CD4-positive, CD25-positive, alpha-beta regulatory T cell (primary cell): ENCODE data around the gene RBFOX2. TPM values are rescaled to one million over a fixed set of nuclear protein-coding genes. Genes with fewer than 3 reads are reported as not detected.
A peak's percentile ranks its signal among the peaks of the same experiment; 100 is the strongest.
"Not testable (repeated sequence)": the region's sequence is repeated elsewhere in the genome, so short reads cannot be mapped to it uniquely, and the experiment has no call there.

Source experiments
- ATAC-seq, 2 donors: fragments of 150-1000 bp; cut with Tn5 transposase; one replicate each; pipeline ENCODE4 v1.10.0; 2021; ENCODE audit warnings: low read depth in 2 of 2, moderate number of reproducible peaks in 2 of 2, moderate library complexity in 1 of 2
- DNase-seq, 3 donors: peaks; one replicate each; pipeline versions ENCODE4 v3.0.0 to v3.0.0-alpha.2; 2012 to 2022; ENCODE audit warnings: mixed read lengths in 1 of 3
- H3K27ac ChIP-seq: one replicate; pipeline ENCODE4 v1.7.0; 2013; ENCODE audit warnings: mild to moderate bottlenecking, low read length; ENCODE audit not compliant: insufficient read depth, poor library complexity, severe bottlenecking
- H3K27me3 ChIP-seq: one replicate; pipeline ENCODE4 v1.7.0; 2013; ENCODE audit warnings: low read length; ENCODE audit not compliant: control insufficient read depth, insufficient read depth
- H3K36me3 ChIP-seq: one replicate; pipeline ENCODE4 v1.7.0; 2013; ENCODE audit warnings: mild to moderate bottlenecking, low read length, moderate library complexity; ENCODE audit not compliant: control insufficient read depth, insufficient read depth
- H3K4me1 ChIP-seq: 2 replicates; pipeline ENCODE4 v1.7.0; 2013; ENCODE audit warnings: mild to moderate bottlenecking, low read length; ENCODE audit not compliant: insufficient read depth, control insufficient read depth, poor library complexity, severe bottlenecking
- H3K4me3 ChIP-seq: one replicate; pipeline ENCODE4 v1.7.0; 2013; ENCODE audit warnings: low read depth, mild to moderate bottlenecking, low read length, moderate library complexity
- H3K9me3 ChIP-seq, 2 experiments: 1 replicate in 1 of 2; 2 replicates in 1 of 2; pipeline ENCODE4 v1.7.0; 2013; ENCODE audit warnings: low read length in 2 of 2, mild to moderate bottlenecking in 1 of 2, moderate library complexity in 1 of 2; ENCODE audit not compliant: control insufficient read depth in 2 of 2
- H3K27ac Mint-ChIP-seq, 3 donors: one replicate each; pipeline ENCODE4 v1.8.0; 2020 to 2022; ENCODE audit warnings: mild to moderate bottlenecking in 3 of 3, mixed read lengths in 3 of 3, moderate library complexity in 2 of 3
- H3K27me3 Mint-ChIP-seq: one replicate; pipeline ENCODE4 v1.8.0; 2022; ENCODE audit warnings: mild to moderate bottlenecking, mixed read lengths
- H3K36me3 Mint-ChIP-seq: one replicate; pipeline ENCODE4 v1.8.0; 2020; ENCODE audit warnings: mixed read lengths
- H3K4me1 Mint-ChIP-seq, 4 donors: one replicate each; pipeline ENCODE4 v1.8.0; 2020 to 2022; ENCODE audit warnings: mixed read lengths in 4 of 4, mild to moderate bottlenecking in 1 of 4
- H3K4me3 Mint-ChIP-seq, 4 donors: one replicate each; pipeline ENCODE4 v1.8.0; 2020 to 2022; ENCODE audit warnings: mild to moderate bottlenecking in 4 of 4, mixed read lengths in 4 of 4, moderate library complexity in 3 of 4
- H3K9me3 Mint-ChIP-seq, 7 donors: one replicate each; pipeline ENCODE4 v1.8.0; 2020 to 2022; ENCODE audit warnings: mixed read lengths in 7 of 7, mild to moderate bottlenecking in 3 of 7, moderate library complexity in 2 of 7
- polyA plus RNA-seq, 4 donors: library from polyadenylated mRNA; unstranded; fragments of 300-500 nt; fragmentation: Illumina TruSeq; gene quantifications; one replicate each; pipeline ENCODE4 v1.2.3, GENCODE V29; 2021
- total RNA-seq: library from RNA; stranded (reverse); gene quantifications from one replicate; pipeline ENCODE4 v1.2.3, GENCODE V29; 2022

Gene RBFOX2
- total and polyA plus RNA-seq, 5 donors from 2014 or later, result 0.25 to 0.52 TPM; not detected in 3

DNA sequence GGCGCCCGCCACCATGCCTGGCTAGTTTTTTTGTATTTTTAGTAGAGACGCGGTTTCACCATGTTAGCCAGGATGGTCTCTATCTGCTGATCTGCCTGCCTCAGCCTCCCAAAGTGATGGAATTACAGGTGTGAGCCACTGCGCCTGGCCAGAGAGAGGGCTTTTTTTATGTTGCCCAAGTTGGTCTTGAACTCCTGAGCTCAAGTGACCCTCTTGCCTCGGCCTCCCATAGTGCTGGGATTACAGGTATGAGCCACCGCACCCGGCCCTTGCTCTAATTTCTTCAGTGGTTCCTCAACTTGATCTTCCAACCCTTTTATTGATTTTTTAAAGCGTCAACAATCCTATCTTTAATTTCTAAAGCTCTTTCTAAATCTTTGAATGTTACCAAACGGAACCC, 25.8 kb upstream of the RBFOX2 start:
- H3K36me3 ChIP-seq, ATAC-seq, H3K36me3 Mint-ChIP-seq, H3K4me1 ChIP-seq, H3K27ac Mint-ChIP-seq, H3K4me3 Mint-ChIP-seq, H3K9me3 ChIP-seq, H3K27me3 ChIP-seq, H3K9me3 Mint-ChIP-seq, H3K27ac ChIP-seq, H3K4me3 ChIP-seq, H3K4me1 Mint-ChIP-seq, DNase-seq: not testable (repeated sequence)
- H3K27me3 Mint-ChIP-seq, result peaks cover 19% of the 10 kb centered on the region

DNA sequence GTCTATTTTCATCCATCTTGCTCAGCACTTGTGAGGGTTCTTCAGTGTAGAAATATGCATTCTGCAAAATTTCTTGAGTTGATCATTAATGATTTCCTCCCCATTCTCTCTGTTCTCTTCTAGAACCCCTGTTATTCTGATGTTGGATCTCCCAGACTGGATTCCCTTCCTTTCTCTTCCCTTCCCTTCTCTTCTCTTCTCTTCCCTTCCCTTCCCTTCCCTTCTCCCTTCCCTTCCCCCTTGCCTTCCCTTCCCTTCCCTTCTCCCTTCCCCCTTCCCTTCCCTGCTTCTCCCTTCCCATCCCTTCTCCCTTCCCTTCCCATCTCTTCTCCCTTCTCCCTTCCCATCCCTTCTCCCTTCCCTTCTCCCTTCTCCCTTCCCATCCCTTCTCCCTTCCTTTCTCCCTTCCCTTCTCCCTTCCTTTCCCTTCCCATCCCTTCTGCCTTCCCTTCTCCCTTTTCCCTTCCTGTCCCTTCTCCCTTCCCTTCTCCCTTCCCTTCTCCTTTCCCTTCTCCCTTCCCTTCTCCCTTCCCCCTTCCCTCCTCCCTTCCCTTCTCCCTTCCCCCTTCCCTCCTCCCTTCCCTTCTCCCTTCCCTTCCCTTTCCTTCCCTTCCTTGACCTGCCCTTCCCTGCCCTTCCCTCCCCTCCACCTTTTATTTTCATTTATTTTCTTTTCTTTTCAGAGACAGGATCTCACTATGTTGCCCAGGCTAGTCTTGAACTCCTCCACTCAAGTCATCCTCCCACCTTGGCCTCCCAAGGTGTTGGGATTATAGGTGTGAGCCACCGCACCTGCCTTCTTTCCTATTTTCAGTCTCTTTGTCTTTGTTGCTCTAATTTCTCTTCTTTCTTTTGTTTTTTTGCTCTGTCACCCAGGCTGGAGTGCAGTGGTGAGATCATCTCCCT, 24.9 kb upstream of the RBFOX2 start:
- ATAC-seq (no peak), DNase-seq (no peak)
- Histone ChIP-seq H3K9me3 (no peaks in the 10 kb centered on the region), H3K27ac (no peak overlapping the region), H3K36me3 (no peaks in the 10 kb centered on the region), H3K4me3 (no peak overlapping the region), H3K27me3 (no peaks in the 10 kb centered on the region), H3K4me1 (no peaks in the 10 kb centered on the region)
- H3K27me3 Mint-ChIP-seq, result peaks cover 19% of the 10 kb centered on the region
- H3K27ac Mint-ChIP-seq, result no peak overlapping the region
- H3K9me3 Mint-ChIP-seq, result no peaks in the 10 kb centered on the region
- peaks cover 0 to 6% (median 0%) of the 10 kb centered on the region in 4 donors for H3K4me1 Mint-ChIP-seq
- no peaks in the 10 kb centered on the region for H3K36me3 Mint-ChIP-seq
- no peak overlapping the region for H3K4me3 Mint-ChIP-seq

DNA sequence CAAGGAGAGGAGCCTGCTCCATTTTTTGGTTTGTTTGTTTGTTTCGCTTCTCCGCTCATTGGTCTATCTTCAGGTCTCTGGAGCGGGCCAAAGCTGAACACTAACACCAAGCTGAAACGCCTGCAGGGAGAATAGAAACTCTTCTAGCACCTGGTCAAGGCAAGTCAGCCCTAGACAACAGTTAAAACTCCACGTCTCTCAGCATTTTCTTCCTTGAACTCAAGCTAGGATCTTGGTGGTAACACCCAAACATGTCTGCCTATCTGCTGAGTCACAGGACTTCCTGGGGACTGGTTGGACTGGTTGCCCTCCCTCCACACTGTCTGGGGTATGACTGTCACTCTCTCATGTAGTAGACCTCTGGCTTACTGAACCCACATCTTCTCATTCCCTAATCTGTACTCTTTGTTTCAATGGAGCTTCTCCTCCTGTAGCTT, 23.9 kb upstream of the RBFOX2 start:
- no peak overlapping the region for H3K27ac ChIP-seq
- ATAC-seq (peak; percentile 55 to 56), DNase-seq (peak in 1 of 3 donors; percentile 24)
- H3K27me3 Mint-ChIP-seq, result peaks cover 14% of the 10 kb centered on the region
- no peaks in the 10 kb centered on the region for H3K4me1 ChIP-seq
- peaks cover 0 to 6% (median 0%) of the 10 kb centered on the region in 4 donors for H3K4me1 Mint-ChIP-seq
- H3K4me3 ChIP-seq, result no peak overlapping the region
- no peaks in the 10 kb centered on the region for H3K9me3 Mint-ChIP-seq
- H3K27ac Mint-ChIP-seq, result peak overlapping the region in 1 of 3 donors; percentile 7
- H3K9me3 ChIP-seq, result no peaks in the 10 kb centered on the region
- H3K36me3 ChIP-seq, result no peaks in the 10 kb centered on the region
- H3K4me3 Mint-ChIP-seq, result no peak overlapping the region
- no peaks in the 10 kb centered on the region for H3K27me3 ChIP-seq
- no peaks in the 10 kb centered on the region for H3K36me3 Mint-ChIP-seq

DNA sequence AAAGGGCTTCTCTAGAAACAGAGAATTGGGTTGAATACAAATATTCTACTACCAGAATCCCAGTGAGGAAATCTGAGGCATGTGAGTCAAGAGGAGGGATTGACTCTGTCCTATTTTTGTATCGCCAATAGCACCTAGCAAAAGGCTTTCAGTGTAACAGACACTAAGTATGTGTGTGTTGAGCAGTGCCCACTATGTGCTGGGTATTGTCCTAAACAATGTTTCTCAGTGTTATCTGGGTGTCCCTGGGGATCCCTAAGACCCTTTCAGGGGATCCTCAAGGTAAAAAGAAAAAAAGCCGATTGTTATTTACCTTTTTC, 21.0 kb upstream of the RBFOX2 start:
- H3K9me3 ChIP-seq, result no peaks in the 10 kb centered on the region
- no peaks in the 10 kb centered on the region for H3K36me3 Mint-ChIP-seq
- H3K27ac Mint-ChIP-seq, result no peak overlapping the region
- H3K4me3 Mint-ChIP-seq, result no peak overlapping the region
- DNase-seq, result no peak
- H3K9me3 Mint-ChIP-seq, result no peaks in the 10 kb centered on the region
- peaks cover 0 to 6% (median 0%) of the 10 kb centered on the region in 4 donors for H3K4me1 Mint-ChIP-seq
- no peak for ATAC-seq
- no peak overlapping the region for H3K27ac ChIP-seq
- no peaks in the 10 kb centered on the region for H3K36me3 ChIP-seq
- no peak overlapping the region for H3K4me3 ChIP-seq
- H3K4me1 ChIP-seq, result no peaks in the 10 kb centered on the region
- peaks cover 9% of the 10 kb centered on the region for H3K27me3 Mint-ChIP-seq
- H3K27me3 ChIP-seq, result no peaks in the 10 kb centered on the region

DNA sequence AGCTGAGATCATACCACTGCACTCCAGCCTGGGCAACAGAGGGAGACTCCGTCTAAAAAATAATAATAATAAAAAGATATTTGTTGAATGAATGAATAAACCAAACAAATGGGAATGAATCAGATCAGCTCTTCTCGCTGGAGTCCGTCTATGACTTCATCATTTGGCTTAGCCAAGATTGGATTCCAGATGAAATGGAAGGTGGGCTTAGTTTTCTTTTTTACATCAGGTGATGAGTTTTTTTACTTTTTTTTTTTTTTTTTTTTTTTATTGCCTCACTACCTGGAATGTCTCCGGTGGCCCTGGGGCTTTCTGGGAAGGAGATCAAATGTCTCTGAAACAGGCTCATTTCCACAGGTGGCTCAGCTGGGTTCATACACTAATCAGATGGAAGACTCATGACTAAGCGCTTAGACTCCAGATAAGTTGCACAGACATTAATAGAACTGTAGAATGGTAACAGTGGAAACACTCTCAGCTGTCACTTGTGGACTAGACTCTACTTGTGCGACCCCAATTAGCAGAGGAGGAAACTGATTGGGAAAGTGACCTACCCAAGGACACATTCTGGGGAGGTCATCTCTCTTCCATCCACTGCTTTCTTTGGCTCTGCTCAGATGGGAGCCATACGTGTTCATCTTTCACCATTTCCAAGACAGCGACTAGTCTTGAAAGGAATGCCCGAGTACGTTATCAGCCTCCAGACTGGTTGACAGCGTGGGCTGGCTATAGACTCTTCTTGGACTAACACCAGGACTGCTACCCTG, 20.5 kb upstream of the RBFOX2 start:
- Mint-ChIP-seq H3K36me3 (no peaks in the 10 kb centered on the region), H3K27ac (no peak overlapping the region), H3K4me3 (no peak overlapping the region), H3K4me1 (peaks cover 0 to 6% (median 0%) of the 10 kb centered on the region in 4 donors), H3K9me3 (no peaks in the 10 kb centered on the region), H3K27me3 (peaks cover 7% of the 10 kb centered on the region)
- Histone ChIP-seq H3K27me3 (no peaks in the 10 kb centered on the region), H3K27ac (no peak overlapping the region), H3K36me3 (no peaks in the 10 kb centered on the region), H3K4me3 (no peak overlapping the region), H3K9me3 (no peaks in the 10 kb centered on the region), H3K4me1 (no peaks in the 10 kb centered on the region)
- DNase-seq, result no peak
- no peak for ATAC-seq

DNA sequence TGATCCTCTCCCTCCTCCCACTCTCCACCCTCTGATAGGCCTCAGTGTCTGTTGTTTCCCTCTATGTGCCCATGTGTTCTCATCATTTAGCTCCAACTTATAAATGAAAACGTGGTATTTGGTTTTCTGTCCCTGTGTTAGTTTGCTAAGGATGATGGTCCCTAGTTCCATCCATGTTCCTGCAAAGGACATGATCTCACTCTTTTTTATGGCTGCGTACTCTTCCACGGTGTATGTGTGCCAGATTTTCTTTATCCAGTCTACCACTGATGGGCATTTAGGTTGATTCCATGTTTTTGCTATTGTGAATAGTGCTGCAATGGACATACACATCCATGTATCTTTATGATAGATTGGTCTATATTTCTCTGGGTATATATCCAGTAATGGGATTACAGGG, 15.9 kb upstream of the RBFOX2 start:
- not testable (repeated sequence) for H3K4me1 ChIP-seq, H3K9me3 ChIP-seq, H3K4me1 Mint-ChIP-seq, ATAC-seq, H3K27me3 Mint-ChIP-seq, H3K36me3 ChIP-seq, H3K27ac ChIP-seq, DNase-seq, H3K36me3 Mint-ChIP-seq, H3K4me3 ChIP-seq, H3K9me3 Mint-ChIP-seq, H3K27ac Mint-ChIP-seq, H3K4me3 Mint-ChIP-seq, H3K27me3 ChIP-seq

DNA sequence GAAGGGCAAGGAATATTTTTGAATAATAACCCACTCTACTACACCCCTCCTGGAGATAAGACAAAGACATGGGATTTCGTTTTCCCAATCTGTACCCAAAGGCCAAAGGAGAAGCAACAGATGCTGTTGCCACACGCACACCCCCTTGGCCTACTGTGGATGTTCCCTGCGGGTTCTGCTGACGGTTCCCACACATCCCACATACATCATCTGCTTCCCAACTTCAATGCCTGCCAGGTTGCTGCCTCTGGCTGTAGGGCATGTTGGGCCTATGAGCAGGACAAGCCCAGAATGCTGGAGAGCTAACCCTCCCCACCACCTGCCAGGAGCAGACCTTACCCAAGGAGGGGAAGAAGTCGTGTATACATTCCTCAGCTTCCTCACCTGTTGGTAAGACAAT, 13.6 kb upstream of the RBFOX2 start:
- ATAC-seq (no peak), DNase-seq (no peak)
- Mint-ChIP-seq H3K36me3 (no peaks in the 10 kb centered on the region), H3K27me3 (peaks cover 13% of the 10 kb centered on the region), H3K9me3 (peaks cover 0 to 2% (median 0%) of the 10 kb centered on the region in 7 donors), H3K4me1 (no peaks in the 10 kb centered on the region), H3K4me3 (no peak overlapping the region), H3K27ac (no peak overlapping the region)
- Histone ChIP-seq H3K27ac (no peak overlapping the region), H3K27me3 (peaks cover 3% of the 10 kb centered on the region), H3K4me1 (no peaks in the 10 kb centered on the region), H3K9me3 (no peaks in the 10 kb centered on the region), H3K4me3 (no peak overlapping the region), H3K36me3 (no peaks in the 10 kb centered on the region)
